GM12873 (cell line): ENCODE data around the gene TLN1.

Experiments used
- CTCF ChIP-seq: IDR thresholded peaks from 2 replicates; pipeline ENCODE4 v1.5.1; 2012; ENCODE audit warnings: low read depth, mild to moderate bottlenecking, moderate library complexity, low read length, control low read depth; ENCODE audit not compliant: insufficient read depth; ENCODE audit errors: missing control alignments

Gene TLN1

GRCh38 chr9:35651956-35652828, 79.8 kb downstream of the TLN1 start:
- TF ChIP-seq CTCF: no peak

GRCh38 chr9:35650341-35651158, 81.4 kb downstream of the TLN1 start, which contains the start of gene SIT1:
Gene SIT1, minus strand, starts transcription at chr9:35650931. Its CDS starts 78 bp downstream, at chr9:35650853.
- TF ChIP-seq CTCF: no peak

- TF ChIP-seq CTCF: no peak
Observed at GRCh38 chr9:35649431-35650340, 82.3 kb downstream of the TLN1 start.
